Activated T-cell treated with anti-CD3 and anti-CD28 coated beads, Interleukin-2, amount 50 U/mL, for 1 hour (primary cell): ENCODE data around the gene SCN9A.
"Not testable (repeated sequence)": the region's sequence is repeated elsewhere in the genome, so short reads cannot be mapped to it uniquely, and the experiment has no call there.

Experiments used
- DNase-seq: peaks from one replicate; pipeline ENCODE4 v3.0.0-alpha.2; 2020

Gene SCN9A

GRCh38 chr2:166373951-166374350, 1.8 kb downstream of the SCN9A start:
- no peak for DNase-seq

DNA sequence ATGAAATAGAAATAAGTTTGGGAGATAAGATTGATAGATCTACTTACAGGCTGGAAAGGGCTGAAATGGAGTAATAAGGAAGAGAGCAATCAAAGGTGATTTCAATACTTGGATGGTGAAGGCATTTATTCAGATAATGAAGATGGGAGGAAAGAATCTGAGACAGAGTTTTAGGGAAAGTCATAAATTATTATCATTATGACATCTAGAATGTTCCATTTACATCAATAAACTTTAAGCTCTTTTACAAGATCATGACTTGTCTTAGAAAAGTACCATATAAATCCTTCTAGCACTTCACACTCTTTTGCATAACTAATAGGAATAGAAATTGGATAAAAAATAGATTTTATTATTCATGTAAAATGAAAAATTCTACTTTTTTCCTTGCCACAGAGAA, 2.2 kb downstream of the SCN9A start:
- no peak for DNase-seq

DNA sequence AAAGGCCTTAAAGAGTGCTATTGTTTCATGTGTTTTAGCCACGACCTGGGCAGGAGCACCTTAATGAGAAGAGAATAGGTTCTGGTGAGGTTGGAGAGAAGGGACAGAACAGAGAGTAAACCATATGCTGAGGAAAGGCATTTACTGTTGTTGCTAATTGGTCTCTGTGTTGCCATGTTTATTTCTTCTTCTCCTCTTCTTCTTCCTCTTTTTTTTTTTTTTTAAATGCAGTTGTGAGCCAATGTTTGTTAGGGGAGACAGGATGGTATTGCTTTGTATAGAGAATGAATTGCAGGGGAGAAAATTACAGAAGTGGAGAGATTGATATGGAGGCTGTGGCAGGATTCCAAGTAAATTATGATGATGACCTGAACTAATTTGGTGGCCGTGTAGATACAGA, 2.6 kb downstream of the SCN9A start:
- no peak for DNase-seq

GRCh38 chr2:166372046-166372445, 3.7 kb downstream of the SCN9A start:
- no peak for DNase-seq

- DNase-seq, result no peak
Measured at GRCh38 chr2:166365803-166366420, 9.8 kb downstream of the SCN9A start.

- DNase-seq, result no peak
Measured at GRCh38 chr2:166365239-166365638, 10.5 kb downstream of the SCN9A start.

DNA sequence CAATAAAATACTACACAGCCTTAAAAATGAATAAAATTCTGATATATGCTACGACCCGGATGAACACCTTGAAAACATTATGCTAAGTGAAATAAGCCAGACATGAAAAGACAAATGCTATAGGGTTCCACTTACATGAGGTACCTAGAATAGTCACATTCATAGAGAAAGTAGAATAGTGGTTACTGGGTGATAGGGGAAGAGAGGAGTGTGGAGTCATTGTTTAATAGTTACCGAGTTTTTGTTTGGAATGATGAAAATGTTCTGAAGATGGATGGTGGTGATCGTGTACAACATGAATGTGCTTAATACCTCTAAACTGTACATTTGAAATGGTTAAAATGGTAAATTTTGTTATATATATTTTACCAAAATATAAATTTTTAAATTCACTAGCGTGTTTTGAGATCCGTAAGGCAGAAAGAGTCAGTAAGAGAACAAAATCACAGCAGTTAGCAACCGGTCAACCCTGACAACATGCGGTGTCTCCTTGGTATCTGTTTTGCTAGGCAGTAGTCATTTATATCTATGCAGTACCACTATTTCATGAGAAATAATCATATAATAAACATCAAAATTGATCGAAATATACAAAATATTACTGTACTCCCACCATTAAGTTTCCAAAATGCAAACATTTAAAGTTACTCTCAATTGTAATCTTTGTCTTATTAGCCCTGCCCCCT, 11.1 kb downstream of the SCN9A start:
- no peak for DNase-seq

- no peak for DNase-seq
Measured at GRCh38 chr2:166361351-166362153, 14.2 kb downstream of the SCN9A start.

GRCh38 chr2:166360906-166361305, 14.8 kb downstream of the SCN9A start:
- no peak for DNase-seq

- DNase-seq, result no peak
Measured at GRCh38 chr2:166360426-166360825, 15.3 kb downstream of the SCN9A start.

- DNase-seq, result not testable (repeated sequence)
Measured at GRCh38 chr2:166357950-166358321, 17.8 kb downstream of the SCN9A start.

- no peak for DNase-seq
Measured at GRCh38 chr2:166357068-166357949, 18.4 kb downstream of the SCN9A start.

DNA sequence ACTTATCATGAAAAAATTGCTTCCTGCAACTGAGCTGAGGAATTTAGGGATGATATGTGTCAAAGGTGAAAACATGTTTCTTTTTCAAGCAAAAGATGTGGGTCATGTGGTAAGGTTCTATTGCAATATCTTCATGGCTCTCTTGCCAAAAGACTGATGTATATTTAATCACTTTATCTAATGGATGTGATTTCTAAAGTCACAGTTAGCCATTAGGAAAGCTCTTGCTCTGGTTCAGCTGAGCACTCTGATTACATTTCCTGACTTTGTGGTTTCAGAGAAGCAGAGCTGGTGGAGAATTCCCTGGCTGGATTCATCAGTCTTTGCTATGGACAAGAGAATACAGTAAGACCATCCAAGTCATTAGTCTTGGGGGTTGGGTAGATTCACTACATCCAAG, 24.4 kb downstream of the SCN9A start:
- no peak for DNase-seq

GRCh38 chr2:166350525-166350924, 25.2 kb downstream of the SCN9A start:
- DNase-seq, result no peak

DNA sequence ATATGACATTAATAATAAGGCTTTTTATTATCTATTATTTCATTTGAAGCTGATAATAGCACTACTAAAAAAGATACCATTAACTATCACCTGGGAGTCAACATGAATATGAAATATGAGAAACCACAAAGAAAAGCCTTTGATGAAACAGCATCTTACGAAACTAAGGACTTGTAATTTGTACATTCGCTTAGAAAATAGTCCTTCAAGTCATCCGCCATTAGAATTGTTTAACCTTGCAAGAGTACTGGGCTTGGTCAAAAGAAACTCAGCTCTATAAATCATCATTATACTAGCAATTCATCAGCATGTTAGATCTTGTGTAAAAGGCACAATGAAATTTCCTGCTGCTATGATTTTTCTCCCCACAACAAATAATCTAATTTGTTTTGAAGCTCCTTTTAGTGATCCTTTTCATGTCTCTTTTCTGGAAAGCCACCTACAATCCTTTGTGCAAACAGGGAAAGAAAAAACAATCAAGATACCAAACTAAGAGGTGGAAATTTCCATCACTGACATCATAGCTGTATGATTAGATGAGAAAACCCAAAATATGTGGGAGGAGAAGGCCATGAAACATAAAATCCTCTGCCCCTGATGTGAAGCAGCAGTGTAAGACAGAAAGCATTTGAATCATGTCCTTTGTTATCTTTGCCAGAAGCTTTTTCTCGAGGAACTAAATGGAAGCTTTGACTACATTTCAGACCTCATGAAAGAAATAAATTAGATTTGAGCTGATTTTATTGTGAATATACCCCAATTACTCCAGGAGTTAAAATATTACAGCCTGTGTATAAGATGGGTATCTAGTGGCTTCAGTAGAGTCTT, 31.2 kb downstream of the SCN9A start:
- DNase-seq, result no peak

DNA sequence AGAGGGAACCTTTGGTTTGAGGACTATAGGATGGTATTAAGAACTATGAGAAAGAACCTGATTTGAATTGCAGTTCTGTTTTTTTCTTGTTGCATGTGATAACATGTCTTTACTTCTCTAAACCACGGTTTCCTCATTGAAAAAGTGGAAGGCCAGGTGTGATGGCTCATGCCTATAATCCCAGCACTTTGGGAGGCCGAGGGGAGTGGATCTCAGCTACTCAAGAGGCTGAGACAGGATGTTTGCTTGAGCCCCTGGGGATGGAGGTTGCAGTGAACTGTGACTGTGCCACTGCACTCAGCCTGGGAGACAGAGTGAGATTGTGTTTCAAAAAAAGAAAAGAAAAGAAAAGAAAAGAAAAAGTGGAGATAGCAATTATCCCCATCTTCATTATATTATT, 32.3 kb downstream of the SCN9A start:
- no peak for DNase-seq

DNA sequence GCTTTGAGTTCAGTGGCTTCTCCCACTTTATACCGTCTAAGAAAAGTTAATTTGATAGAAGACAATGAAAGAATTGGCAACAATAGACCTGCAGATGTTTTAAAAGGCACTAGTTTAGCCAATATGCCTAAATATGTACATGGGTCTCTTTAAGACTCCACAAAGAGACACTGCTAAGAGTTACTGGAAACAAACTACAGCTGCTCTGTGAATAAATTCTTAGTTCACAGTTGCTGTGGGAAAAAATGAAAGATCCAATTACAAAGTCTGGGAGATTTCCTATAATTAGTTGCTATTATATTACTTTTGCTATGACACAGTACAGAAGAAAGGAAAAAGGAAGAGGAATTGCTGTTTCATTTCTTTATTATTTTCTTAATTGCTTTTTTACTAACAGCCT, 34.3 kb downstream of the SCN9A start:
- no peak for DNase-seq

GRCh38 chr2:166338831-166339339, 36.9 kb downstream of the SCN9A start:
- no peak for DNase-seq

GRCh38 chr2:166337932-166338331, 37.8 kb downstream of the SCN9A start:
- no peak for DNase-seq

DNA sequence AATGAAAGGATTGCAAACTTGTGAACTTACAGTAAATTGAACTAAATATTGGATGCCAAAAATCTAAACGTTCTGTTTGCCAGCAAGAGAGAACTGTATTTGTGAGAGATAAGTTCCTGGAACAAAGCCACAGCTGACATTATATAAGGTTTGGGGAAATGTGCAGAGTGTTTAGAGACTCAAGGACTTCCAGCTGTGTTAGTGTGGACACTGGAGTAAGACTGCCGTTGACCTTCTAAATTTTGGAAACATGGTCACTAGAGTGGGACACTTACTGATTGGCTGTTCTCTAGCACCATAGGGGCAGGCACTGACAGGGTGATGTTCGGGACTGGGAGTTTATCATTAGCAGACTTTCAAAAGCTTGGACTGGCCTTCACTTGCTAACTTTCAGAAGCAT, 40.5 kb downstream of the SCN9A start:
- DNase-seq, result no peak

DNA sequence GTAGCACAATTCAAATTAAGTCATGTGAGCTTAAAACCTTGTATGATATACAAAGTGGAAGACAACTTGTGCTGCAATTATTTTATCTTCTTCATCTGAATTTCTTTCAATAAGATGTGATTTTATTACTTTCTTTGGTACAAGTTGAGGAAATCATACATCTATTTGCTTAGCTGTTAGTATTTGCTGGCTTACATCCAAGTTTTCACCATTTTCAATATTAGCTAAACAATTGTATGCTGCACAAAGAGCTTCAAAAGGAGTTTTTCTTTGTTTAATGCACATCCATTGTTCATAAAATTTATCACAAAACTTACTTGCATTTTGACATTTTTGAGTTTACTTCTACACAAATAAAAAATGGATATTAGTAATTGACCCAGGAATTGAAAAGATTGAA, 40.9 kb downstream of the SCN9A start:
- DNase-seq, result no peak

- no peak for DNase-seq
Measured at GRCh38 chr2:166333801-166334200, 41.9 kb downstream of the SCN9A start.
